ENCODE results near the gene PLCB2. TPM values are rescaled to one million over a fixed set of nuclear protein-coding genes. Genes with fewer than 3 reads are reported as not detected.

Gene PLCB2
- total RNA-seq, 3 donors from 2014 or later: 9.9 to 21.8 (median 17.4) TPM

- H3K4me1 ChIP-seq (ENCODE audit: low read depth): peaks cover 10% of the 10 kb centered on the region
- H3K9me3 ChIP-seq: no peaks in the 10 kb centered on the region
- TF ChIP-seq, protein P1, sequence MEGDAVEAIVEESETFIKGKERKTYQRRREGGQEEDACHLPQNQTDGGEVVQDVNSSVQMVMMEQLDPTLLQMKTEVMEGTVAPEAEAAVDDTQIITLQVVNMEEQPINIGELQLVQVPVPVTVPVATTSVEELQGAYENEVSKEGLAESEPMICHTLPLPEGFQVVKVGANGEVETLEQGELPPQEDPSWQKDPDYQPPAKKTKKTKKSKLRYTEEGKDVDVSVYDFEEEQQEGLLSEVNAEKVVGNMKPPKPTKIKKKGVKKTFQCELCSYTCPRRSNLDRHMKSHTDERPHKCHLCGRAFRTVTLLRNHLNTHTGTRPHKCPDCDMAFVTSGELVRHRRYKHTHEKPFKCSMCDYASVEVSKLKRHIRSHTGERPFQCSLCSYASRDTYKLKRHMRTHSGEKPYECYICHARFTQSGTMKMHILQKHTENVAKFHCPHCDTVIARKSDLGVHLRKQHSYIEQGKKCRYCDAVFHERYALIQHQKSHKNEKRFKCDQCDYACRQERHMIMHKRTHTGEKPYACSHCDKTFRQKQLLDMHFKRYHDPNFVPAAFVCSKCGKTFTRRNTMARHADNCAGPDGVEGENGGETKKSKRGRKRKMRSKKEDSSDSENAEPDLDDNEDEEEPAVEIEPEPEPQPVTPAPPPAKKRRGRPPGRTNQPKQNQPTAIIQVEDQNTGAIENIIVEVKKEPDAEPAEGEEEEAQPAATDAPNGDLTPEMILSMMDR (IDR thresholded peaks at IDR 0.05): no peak
- ATAC-seq: no peak
- DNase-seq: no peak
- no peaks in the 10 kb centered on the region for H3K36me3 ChIP-seq (ENCODE audit: low read depth)
- intact Hi-C loops (cut with DNase I, micrococcal nuclease): no loop called here
- no peak overlapping the region for H3K4me3 ChIP-seq
Measured at GRCh38 chr15:40265875-40266274, 41.9 kb downstream of the PLCB2 start.

GRCh38 chr15:40265355-40265754 lies 42.4 kb downstream of the PLCB2 start:
- H3K4me3 ChIP-seq: no peak overlapping the region
- ATAC-seq (peak; percentile 15), DNase-seq (no peak)
- no peaks in the 10 kb centered on the region for H3K9me3 ChIP-seq
- intact Hi-C loops (cut with DNase I, micrococcal nuclease): no loop called here
- H3K4me1 ChIP-seq (ENCODE audit: low read depth): peaks cover 10% of the 10 kb centered on the region
- TF ChIP-seq, protein P1 (IDR thresholded peaks at IDR 0.05): no peak
- no peaks in the 10 kb centered on the region for H3K36me3 ChIP-seq (ENCODE audit: low read depth)

GRCh38 chr15:40264321-40265153 lies 43.2 kb downstream of the PLCB2 start:
- TF ChIP-seq, protein P1 (IDR thresholded peaks at IDR 0.05): no peak
- intact Hi-C loops (cut with DNase I, micrococcal nuclease): no loop called here
- H3K36me3 ChIP-seq (ENCODE audit: low read depth): no peaks in the 10 kb centered on the region

DNA sequence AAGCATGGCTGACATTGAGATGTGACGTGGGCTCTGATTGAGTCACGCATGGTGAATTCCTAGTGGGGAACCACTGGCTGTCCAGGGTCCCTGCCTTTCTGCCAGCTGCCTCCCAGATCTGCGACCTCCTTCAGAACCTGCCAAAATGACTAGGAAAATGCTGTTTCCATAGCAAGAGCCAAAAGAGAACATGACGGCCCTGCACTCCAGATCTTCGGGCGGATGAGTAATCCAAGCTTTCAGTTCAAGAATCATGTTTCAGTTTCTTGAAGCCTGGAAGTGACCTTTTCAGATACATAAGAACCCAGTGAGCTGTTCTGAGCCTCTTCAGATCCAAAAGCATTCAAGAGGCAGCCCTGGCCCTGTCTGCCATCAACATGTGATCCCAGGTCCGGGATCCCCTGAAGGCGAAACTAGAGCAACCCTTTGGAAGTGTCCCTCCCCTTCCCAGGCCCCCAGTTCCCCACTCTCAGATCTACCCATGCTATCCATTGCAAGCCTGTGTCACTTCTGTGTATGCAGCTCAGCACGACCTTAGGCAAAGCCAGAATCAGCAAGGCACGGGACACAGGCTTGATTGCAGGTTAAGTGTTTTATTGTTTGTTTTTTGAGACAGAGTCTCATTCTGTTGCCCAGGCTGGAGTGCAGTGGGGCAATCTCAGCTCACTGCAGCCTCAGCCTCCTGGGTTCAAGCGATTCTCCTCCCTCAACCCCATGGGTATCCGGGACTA lies 44.5 kb downstream of the PLCB2 start:
- no peaks in the 10 kb centered on the region for H3K9me3 ChIP-seq
- no peaks in the 10 kb centered on the region for H3K36me3 ChIP-seq (ENCODE audit: low read depth)
- DNase-seq (peak in 1 of 3 donors; percentile 58), ATAC-seq (peak; percentile 76)
- H3K4me3 ChIP-seq: no peak overlapping the region
- H3K4me1 ChIP-seq (ENCODE audit: low read depth): peaks cover 10% of the 10 kb centered on the region
- intact Hi-C loops (cut with DNase I, micrococcal nuclease): no loop called here
- TF ChIP-seq, protein P1 (IDR thresholded peaks at IDR 0.05): no peak

More at GRCh38 chr15:40264321-40265153, 43.2 kb downstream of the PLCB2 start:
- H3K4me1 ChIP-seq (ENCODE audit: low read depth): peaks cover 10% of the 10 kb centered on the region
- ATAC-seq (no peak), DNase-seq (no peak)
- no peak overlapping the region for H3K4me3 ChIP-seq
- H3K9me3 ChIP-seq: no peaks in the 10 kb centered on the region

- Histone ChIP-seq H3K36me3 (ENCODE audit: low read depth) (no peaks in the 10 kb centered on the region), H3K4me1 (ENCODE audit: low read depth) (peaks cover 10% of the 10 kb centered on the region), H3K4me3 (no peak overlapping the region), H3K9me3 (no peaks in the 10 kb centered on the region)
- TF ChIP-seq, protein P1 (IDR thresholded peaks at IDR 0.05): no peak
- intact Hi-C loops (cut with DNase I, micrococcal nuclease): no loop called here
- no peak for DNase-seq
- ATAC-seq: no peak
Measured at GRCh38 chr15:40259021-40259420, 48.7 kb downstream of the PLCB2 start.

All from mucosa of descending colon (tissue), 3 donors.